K562 (cell line): ENCODE data around the gene MECR. TPM values are rescaled to one million over a fixed set of nuclear protein-coding genes. Genes with fewer than 3 reads are reported as not detected.
A peak's percentile ranks its signal among the peaks of the same experiment; 100 is the strongest.

ENCODE experiments used
- CHD1 ChIP-seq: fragments of 200-600 bp; sonication (generic); IDR thresholded peaks from one replicate; pipeline ENCODE4 v1.6.1; 2012; ENCODE audit warnings: mild to moderate bottlenecking, moderate library complexity, low read length, inconsistent platforms
- EGR1 ChIP-seq: fragments of 450-650 bp; conservative IDR thresholded peaks from 2 replicates; pipeline ENCODE4 v1.6.1; 2017; ENCODE audit warnings: mild to moderate bottlenecking
- HDAC8 ChIP-seq: fragments of 450-650 bp; IDR thresholded peaks from 2 replicates; pipeline ENCODE4 v1.6.1; 2016; ENCODE audit warnings: mild to moderate bottlenecking, missing genetic modification characterization, moderate library complexity, missing compliant biosample characterization
- HINFP ChIP-seq: fragments of 450-650 bp; conservative IDR thresholded peaks from 2 replicates; pipeline ENCODE4 v1.6.1; 2016; ENCODE audit warnings: missing genetic modification characterization, low read depth, mild to moderate bottlenecking, control low read depth, missing compliant biosample characterization
- HMG20A ChIP-seq: fragments of 450-650 bp; formaldehyde crosslinking; conservative IDR thresholded peaks from 2 replicates; pipeline ENCODE4 v1.4.0; 2020; ENCODE audit warnings: mild to moderate bottlenecking, mixed read lengths
- KAT7 ChIP-seq: sonication (generic); formaldehyde crosslinking; IDR thresholded peaks from 2 replicates; pipeline ENCODE4 v1.8.0; 2022; ENCODE audit warnings: missing genetic modification reagents, mild to moderate bottlenecking, borderline replicate concordance
- KDM4B ChIP-seq, 2 experiments: fragments of 450-650 bp in 1 of 2; sonication (generic) in 1 of 2; IDR thresholded peaks; 2 replicates each; pipeline ENCODE4 v1.6.1; 2016 to 2017; ENCODE audit warnings: borderline replicate concordance in 2 of 2, antibody characterized with exemption in 1 of 2, low read depth in 1 of 2, mild to moderate bottlenecking in 1 of 2
- LARP7 ChIP-seq: fragments of 450-650 bp; IDR thresholded peaks from 2 replicates; pipeline ENCODE4 v1.6.1; 2016
- MTA1 ChIP-seq: fragments of 450-650 bp; IDR thresholded peaks from 2 replicates; pipeline ENCODE4 v1.6.1; 2017; ENCODE audit warnings: borderline replicate concordance
- RBFOX2 ChIP-seq: fragments of 200-400 bp; formaldehyde crosslinking; IDR thresholded peaks from 2 replicates; pipeline ENCODE4 v1.6.1; 2017; ENCODE audit warnings: low read depth, mild to moderate bottlenecking, low read length, moderate library complexity
- RREB1 ChIP-seq: fragments of 250-450 bp; sonication (Bioruptor Pico); IDR thresholded peaks from 2 replicates; pipeline ENCODE4 v1.4.0; 2020
- SETDB1 ChIP-seq: IDR thresholded peaks from one replicate; pipeline ENCODE4 v1.6.1; 2012; ENCODE audit warnings: low read length, control low read depth, inconsistent platforms
- SRSF1 ChIP-seq: fragments of 200-400 bp; formaldehyde crosslinking; IDR thresholded peaks from 2 replicates; pipeline ENCODE4 v1.6.1; 2017; ENCODE audit warnings: mild to moderate bottlenecking, low read depth, low read length, moderate library complexity
- SUPT5H ChIP-seq: fragments of 450-650 bp; IDR thresholded peaks from 2 replicates; pipeline ENCODE4 v1.6.1; 2016
- ZNF133 ChIP-seq: fragments of 250-450 bp; sonication (Bioruptor Pico); IDR thresholded peaks from 2 replicates; pipeline ENCODE4 v1.4.0; 2020; ENCODE audit warnings: mild to moderate bottlenecking
- ZNF146 ChIP-seq: IDR thresholded peaks from one replicate; pipeline ENCODE4 v1.6.1; 2018; ENCODE audit warnings: missing compliant biosample characterization; ENCODE audit not compliant: unreplicated experiment
- ZNF212 ChIP-seq: fragments of 450-650 bp; formaldehyde crosslinking; IDR thresholded peaks from 2 replicates; pipeline ENCODE4 v1.4.0; 2020; ENCODE audit warnings: mild to moderate bottlenecking
- ZNF384 ChIP-seq: IDR thresholded peaks from 2 replicates; pipeline ENCODE4 v1.6.1; 2012; ENCODE audit warnings: low read depth, low read length, improper control_type of control experiment
- polyA plus RNA-seq, 8 experiments: library from polyadenylated mRNA; depleted of rRNA in 4 of 8; stranded (reverse) in 5 of 8; unstranded in 3 of 8; fragments of >200 nt; fragmentation: Nextera tagmentation in 2 of 8; fragmentation: Illumina TruSeq in 1 of 8; extraction: Ambion mirVana in 2 of 8; extraction: Trizol in 1 of 8; gene quantifications; 2 replicates each; pipeline versions ENCODE4 v1.2.1 to v1.2.3, GENCODE V29; 2011 to 2014; ENCODE audit warnings: inconsistent platforms in 1 of 8, missing spikeins in 1 of 8
- total RNA-seq, 7 experiments: library from RNA; depleted of rRNA in 6 of 7; stranded (reverse); fragments of >200 nt in 6 of 7; fragmentation: Illumina TruSeq in 2 of 7; extraction: Trizol in 2 of 7; gene quantifications; 2 replicates each; pipeline versions ENCODE4 v1.2.1 to v1.2.3, GENCODE V29; 2011 to 2021; ENCODE audit warnings: low replicate concordance in 1 of 7
- TF ChIP-seq, protein P1 (sequence below): fragments of 250-450 bp; sonication (Bioruptor Pico); IDR thresholded peaks from 2 replicates; pipeline ENCODE4 v1.8.0; 2021; ENCODE audit warnings: borderline replicate concordance, mild to moderate bottlenecking, moderate library complexity; ENCODE audit not compliant: poor library complexity, severe bottlenecking
- TF ChIP-seq, protein P2 (sequence below): fragments of 450-650 bp; IDR thresholded peaks from 2 replicates; pipeline ENCODE4 v1.6.1; 2014; ENCODE audit warnings: low read depth, mild to moderate bottlenecking, moderate library complexity, borderline replicate concordance

The MECR gene
- total and polyA plus RNA-seq, 9 of the 15 experiments (the other 6 are each of a cell fraction or from before 2014, with no cell fraction given), result 10.4 to 58.6 (median 42.9) TPM

GRCh38 chr1:29237129-29237821, 6.5 kb upstream of the MECR start (continued):
- TF ChIP-seq HDAC8 (tag) (no peak), SRSF1 (no peak), KAT7 (CRISPR knock-in tag) (no peak), EGR1 (no peak), CHD1 (peak; percentile 13), LARP7 (0 out of 2 replicates have a peak, but pooled peaks have one; percentile 6), RREB1 (CRISPR knock-in tag) (no peak), HMG20A (CRISPR knock-in tag) (no peak), SETDB1 (no peak), MTA1 (no peak), RBFOX2 (0 out of 2 replicates have a peak, but pooled peaks have one; percentile 17), ZNF212 (CRISPR knock-in tag) (no peak), ZNF384 (no peak), HINFP (no peak), ZNF146 (no peak), SUPT5H (no peak), ZNF133 (CRISPR knock-in tag) (no peak), KDM4B (IDR thresholded peaks at IDR 0.05; ENCODE audit: borderline replicate concordance in 2 of 2, low read depth in 1 of 2) (no peak)
- TF ChIP-seq, protein P1, sequence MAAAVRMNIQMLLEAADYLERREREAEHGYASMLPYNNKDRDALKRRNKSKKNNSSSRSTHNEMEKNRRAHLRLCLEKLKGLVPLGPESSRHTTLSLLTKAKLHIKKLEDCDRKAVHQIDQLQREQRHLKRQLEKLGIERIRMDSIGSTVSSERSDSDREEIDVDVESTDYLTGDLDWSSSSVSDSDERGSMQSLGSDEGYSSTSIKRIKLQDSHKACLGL, result no peak
- TF ChIP-seq, protein P2, sequence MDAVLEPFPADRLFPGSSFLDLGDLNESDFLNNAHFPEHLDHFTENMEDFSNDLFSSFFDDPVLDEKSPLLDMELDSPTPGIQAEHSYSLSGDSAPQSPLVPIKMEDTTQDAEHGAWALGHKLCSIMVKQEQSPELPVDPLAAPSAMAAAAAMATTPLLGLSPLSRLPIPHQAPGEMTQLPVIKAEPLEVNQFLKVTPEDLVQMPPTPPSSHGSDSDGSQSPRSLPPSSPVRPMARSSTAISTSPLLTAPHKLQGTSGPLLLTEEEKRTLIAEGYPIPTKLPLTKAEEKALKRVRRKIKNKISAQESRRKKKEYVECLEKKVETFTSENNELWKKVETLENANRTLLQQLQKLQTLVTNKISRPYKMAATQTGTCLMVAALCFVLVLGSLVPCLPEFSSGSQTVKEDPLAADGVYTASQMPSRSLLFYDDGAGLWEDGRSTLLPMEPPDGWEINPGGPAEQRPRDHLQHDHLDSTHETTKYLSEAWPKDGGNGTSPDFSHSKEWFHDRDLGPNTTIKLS, result no peak
